Fibroblast of pulmonary artery (primary cell): ENCODE data around the gene XRCC1.

Source experiments
- DNase-seq: peaks from one replicate; pipeline ENCODE4 v3.0.0-alpha.2; 2010; ENCODE audit warnings: low read depth
- H3K4me3 ChIP-seq: replicated peaks from 2 replicates; pipeline ENCODE4 v1.5.1; 2011; ENCODE audit warnings: low read depth, mild to moderate bottlenecking, control low read depth, low read length, moderate library complexity
- TF ChIP-seq, protein P1 (sequence below): IDR thresholded peaks from 2 replicates; pipeline ENCODE4 v1.5.1; 2011; ENCODE audit warnings: mild to moderate bottlenecking, control low read depth, low read length, inconsistent platforms; ENCODE audit errors: missing control alignments

The XRCC1 gene

DNA sequence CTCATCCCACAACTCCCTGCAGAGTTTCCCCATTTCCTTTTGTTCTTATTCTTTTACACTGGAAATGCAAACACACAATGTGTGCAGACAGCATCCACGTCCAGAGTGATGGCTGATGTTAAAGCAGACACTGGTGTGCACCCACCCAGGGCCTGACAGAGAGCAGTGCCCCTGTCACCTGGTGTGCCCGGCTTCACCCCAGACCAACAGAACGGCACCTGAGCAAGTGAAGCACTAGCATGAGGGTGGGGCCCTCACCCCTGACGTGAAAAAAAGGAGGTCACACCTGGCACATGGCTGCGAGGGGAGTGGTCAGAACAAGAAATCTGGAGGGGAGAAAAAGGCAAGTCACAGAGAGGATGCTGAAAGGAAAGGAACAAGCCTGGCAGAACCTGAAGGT is 30.1 kb downstream of the XRCC1 start:
- TF ChIP-seq, protein P1, sequence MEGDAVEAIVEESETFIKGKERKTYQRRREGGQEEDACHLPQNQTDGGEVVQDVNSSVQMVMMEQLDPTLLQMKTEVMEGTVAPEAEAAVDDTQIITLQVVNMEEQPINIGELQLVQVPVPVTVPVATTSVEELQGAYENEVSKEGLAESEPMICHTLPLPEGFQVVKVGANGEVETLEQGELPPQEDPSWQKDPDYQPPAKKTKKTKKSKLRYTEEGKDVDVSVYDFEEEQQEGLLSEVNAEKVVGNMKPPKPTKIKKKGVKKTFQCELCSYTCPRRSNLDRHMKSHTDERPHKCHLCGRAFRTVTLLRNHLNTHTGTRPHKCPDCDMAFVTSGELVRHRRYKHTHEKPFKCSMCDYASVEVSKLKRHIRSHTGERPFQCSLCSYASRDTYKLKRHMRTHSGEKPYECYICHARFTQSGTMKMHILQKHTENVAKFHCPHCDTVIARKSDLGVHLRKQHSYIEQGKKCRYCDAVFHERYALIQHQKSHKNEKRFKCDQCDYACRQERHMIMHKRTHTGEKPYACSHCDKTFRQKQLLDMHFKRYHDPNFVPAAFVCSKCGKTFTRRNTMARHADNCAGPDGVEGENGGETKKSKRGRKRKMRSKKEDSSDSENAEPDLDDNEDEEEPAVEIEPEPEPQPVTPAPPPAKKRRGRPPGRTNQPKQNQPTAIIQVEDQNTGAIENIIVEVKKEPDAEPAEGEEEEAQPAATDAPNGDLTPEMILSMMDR = no peak
- no peak for DNase-seq

DNA sequence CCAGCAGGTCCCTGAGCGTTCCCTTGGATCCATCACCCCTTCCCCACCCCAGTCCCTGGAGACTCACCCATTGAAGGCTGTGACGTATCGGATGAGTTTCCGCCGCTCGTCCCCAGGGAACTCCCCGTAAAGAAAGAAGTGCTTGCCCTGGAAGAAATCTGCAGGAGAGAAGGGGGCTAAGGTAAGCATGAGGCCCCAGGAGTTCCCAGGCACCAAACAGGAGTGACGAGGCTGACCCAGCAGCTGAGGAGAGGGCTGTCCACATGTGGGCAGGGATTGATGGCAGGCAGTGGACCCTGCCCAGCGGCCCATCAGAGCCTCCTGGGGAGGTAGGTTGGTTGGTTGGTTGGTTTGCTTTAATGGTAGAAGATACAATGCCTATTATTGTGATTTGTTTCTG is 31.2 kb downstream of the XRCC1 start:
- H3K4me3 ChIP-seq = no peak overlapping the region
- TF ChIP-seq, protein P1 = no peak
- DNase-seq = no peak

More for the DNA sequence above, 30.1 kb downstream of the XRCC1 start:
- H3K4me3 ChIP-seq = no peak overlapping the region

DNA sequence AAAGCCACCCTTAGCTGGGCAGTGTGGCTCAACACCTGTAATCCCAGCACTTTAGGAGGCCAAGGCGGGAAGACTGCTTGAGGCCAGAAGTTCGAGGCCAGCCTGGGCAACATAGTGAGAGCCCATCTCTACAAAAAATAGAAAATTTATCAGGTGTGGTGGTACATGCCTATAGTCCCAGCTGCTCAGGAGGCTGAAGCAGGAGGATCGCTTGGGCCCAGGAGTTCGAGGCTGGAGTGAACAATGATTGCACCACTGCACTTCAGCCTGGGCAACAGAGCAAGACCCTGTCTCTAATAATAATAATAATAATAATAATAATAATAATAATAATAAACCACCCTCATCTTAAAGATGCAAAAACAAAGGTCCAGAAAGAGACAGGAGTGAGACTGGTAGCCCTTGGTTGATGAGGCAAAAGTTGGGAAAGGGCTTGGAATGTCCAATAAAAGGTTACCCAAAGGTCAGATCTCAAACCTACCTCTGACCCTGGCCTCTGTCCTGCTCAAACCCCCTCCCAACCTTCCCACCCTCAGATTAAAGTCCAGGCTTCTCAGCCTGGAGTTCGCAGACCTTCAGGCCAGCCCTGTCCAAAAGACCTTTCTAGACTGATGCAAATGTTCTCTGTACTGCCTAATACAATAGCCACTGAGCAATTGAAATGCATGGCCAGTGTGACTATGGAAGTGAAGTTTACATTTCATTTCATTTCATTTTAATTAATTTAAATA is 33.2 kb downstream of the XRCC1 start:
- no peak for DNase-seq
- no peak overlapping the region for H3K4me3 ChIP-seq
- TF ChIP-seq, protein P1 = no peak

- no peak overlapping the region for H3K4me3 ChIP-seq
- DNase-seq = no peak
- TF ChIP-seq, protein P1 = no peak
Measured at GRCh38 chr19:43540381-43540780, 34.9 kb downstream of the XRCC1 start.

DNA sequence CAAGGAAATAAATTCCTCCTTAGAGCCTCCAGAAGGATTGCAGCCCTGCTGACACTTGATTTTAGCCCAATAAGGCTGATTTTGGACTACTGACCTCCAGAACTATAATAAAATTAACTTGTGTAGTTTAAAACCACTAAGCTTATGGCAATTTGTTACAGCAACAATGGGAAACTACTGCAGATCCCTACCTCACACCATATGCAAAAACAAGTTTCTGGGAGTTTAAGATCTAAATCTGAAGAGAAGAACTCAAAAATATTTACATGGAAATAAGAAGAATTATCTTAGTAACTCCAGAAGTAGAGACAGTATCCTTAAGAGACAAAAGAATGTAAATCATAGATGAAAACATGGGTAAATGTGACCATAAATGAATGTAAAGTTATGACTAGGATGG is 36.4 kb downstream of the XRCC1 start:
- no peak overlapping the region for H3K4me3 ChIP-seq
- no peak for DNase-seq
- TF ChIP-seq, protein P1 = no peak

DNA sequence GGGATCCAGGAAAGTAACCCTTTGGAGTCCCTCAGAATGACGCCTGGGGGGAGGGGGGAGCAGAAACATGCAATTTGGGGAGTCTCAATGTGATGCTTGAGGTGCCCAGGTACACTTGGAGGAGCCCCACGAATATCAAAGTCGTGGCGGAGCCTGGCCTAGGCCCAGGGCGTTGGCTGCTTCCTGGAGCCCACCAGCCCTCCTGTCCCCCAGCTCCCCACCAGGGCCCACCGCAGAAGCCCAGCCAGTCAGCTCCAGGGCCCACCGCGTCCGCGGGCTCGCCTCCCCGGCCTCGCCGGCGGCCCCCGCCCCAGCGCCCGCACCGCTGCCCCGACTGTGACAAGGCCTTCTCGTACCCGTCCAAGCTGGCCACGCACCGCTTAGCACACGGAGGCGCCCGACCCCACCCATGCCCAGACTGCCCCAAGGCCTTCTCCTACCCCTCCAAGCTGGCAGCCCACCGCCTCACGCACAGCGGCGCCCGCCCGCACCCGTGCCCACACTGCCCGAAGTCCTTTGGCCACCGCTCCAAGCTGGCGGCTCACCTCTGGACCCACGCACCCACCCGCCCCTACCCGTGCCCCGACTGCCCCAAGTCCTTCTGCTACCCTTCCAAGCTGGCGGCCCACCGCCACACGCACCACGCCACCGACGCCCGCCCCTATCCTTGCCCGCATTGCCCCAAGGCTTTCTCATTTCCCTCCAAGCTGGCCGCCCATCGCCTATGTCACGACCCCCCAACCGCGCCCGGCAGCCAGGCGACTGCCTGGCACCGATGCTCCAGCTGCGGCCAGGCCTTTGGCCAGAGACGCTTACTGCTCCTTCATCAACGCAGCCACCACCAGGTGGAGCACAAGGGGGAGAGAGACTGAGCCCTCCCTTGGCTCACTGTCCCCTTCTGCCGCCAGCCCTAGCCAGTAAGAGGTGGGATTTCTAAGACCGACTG is 40.2 kb downstream of the XRCC1 start:
- peak; percentile 74 for DNase-seq
- no peak overlapping the region for H3K4me3 ChIP-seq
- TF ChIP-seq, protein P1 = peak; percentile 74
